ENCODE measurements around the gene TRPV5. TPM values are rescaled to one million over a fixed set of nuclear protein-coding genes. Genes with fewer than 3 reads are reported as not detected.

The TRPV5 gene
- total RNA-seq, 2 donors from 2014 or later = not detected

DNA sequence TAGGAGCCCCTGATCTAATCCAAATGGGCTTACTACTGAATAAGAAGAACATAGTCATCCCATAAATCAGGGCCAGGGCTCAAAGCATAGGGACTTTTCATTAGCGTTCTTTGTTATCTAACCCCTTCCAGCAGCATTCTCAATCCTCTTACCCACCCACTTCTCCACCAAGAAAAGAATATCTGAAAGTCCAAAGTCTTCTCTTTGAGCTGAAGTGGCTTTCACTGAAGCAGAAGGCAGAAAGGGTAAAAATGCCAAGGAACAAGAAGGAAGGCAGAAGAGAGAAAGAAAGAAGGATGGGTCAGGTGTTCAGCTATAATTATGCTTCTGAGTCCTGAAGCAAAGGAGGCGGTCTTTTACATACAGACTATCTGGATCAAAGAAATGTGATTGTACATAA is 10.2 kb downstream of the TRPV5 start:
- TF ChIP-seq, protein P1, sequence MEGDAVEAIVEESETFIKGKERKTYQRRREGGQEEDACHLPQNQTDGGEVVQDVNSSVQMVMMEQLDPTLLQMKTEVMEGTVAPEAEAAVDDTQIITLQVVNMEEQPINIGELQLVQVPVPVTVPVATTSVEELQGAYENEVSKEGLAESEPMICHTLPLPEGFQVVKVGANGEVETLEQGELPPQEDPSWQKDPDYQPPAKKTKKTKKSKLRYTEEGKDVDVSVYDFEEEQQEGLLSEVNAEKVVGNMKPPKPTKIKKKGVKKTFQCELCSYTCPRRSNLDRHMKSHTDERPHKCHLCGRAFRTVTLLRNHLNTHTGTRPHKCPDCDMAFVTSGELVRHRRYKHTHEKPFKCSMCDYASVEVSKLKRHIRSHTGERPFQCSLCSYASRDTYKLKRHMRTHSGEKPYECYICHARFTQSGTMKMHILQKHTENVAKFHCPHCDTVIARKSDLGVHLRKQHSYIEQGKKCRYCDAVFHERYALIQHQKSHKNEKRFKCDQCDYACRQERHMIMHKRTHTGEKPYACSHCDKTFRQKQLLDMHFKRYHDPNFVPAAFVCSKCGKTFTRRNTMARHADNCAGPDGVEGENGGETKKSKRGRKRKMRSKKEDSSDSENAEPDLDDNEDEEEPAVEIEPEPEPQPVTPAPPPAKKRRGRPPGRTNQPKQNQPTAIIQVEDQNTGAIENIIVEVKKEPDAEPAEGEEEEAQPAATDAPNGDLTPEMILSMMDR (IDR thresholded peaks at IDR 0.05) = no peak
- no peak overlapping the region for H3K4me3 ChIP-seq
- DNase-seq (ENCODE audit: low spot score) = no peak
- H3K4me1 ChIP-seq = no peaks in the 10 kb centered on the region
- H3K36me3 ChIP-seq = no peaks in the 10 kb centered on the region
- no peaks in the 10 kb centered on the region for H3K27me3 ChIP-seq
- H3K27ac ChIP-seq = no peak overlapping the region
- H3K9me3 ChIP-seq = no peaks in the 10 kb centered on the region

DNA sequence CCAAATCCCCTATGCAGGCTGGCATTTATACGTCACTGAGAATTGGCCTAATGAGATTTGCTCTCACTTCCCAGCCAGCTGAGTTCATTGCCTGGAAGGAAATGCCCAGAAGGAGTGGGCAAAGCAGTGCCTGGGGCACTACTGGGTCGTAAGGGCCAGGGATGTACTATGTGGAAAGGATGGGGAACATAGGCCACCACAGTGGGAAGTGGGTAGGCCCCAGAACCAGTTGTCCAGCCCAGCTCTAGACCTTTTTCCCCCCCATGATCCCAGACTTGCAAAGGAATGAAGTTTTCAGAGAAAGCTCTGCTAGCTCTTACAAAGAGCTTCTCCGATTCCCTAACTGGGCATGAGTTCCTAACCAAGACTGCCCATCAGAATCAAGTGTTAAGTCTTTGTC is 13.9 kb downstream of the TRPV5 start:
- no peak overlapping the region for H3K27ac ChIP-seq
- no peak for DNase-seq (ENCODE audit: low spot score)
- no peak overlapping the region for H3K4me3 ChIP-seq
- no peaks in the 10 kb centered on the region for H3K4me1 ChIP-seq
- H3K27me3 ChIP-seq = no peaks in the 10 kb centered on the region
- TF ChIP-seq, protein P1 (IDR thresholded peaks at IDR 0.05) = no peak
- H3K9me3 ChIP-seq = no peaks in the 10 kb centered on the region
- no peaks in the 10 kb centered on the region for H3K36me3 ChIP-seq

DNA sequence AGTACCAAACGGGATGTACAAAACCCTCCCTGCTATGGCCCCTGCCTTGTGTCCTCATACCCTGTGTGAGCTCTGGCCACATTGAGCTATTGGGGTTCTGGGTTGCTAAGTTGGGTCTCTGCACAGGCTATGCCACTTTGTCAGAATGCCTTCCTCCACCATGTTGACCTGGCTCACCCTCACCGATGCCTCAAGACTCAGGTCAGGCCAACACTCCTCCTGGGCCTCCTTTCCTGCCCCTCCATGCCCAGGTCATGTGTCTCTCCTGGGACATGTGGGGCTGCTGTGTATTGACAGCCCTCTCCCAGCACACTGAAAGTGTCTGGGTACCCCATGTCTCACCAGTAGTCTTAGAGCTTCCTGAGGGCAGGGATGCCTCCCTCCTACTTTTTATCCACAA is 14.6 kb downstream of the TRPV5 start:
- Histone ChIP-seq H3K36me3 (no peaks in the 10 kb centered on the region), H3K27ac (no peak overlapping the region), H3K4me3 (no peak overlapping the region), H3K4me1 (no peaks in the 10 kb centered on the region), H3K27me3 (no peaks in the 10 kb centered on the region), H3K9me3 (no peaks in the 10 kb centered on the region)
- DNase-seq (ENCODE audit: low spot score) = no peak
- TF ChIP-seq, protein P1 (IDR thresholded peaks at IDR 0.05) = no peak

DNA sequence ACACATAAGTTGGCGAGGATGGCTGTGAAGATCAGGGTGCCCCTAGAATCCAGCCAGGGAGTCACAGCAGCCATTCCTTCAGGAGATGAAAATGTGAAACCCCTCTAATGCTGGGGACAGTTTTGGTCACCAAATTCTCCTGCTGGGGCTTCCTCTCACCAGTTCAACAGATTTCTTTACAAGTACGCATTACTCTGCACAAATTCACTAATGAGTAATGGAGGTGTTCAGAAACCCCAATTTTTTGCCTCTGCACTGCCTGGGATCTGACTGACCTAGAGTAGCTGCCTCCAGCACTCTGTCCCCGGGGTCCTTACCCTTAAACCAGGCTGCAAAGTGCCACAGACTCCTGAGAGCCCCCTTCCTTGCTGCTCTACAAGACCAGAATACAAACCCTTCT is 16.1 kb downstream of the TRPV5 start:
- H3K27me3 ChIP-seq = no peaks in the 10 kb centered on the region
- H3K4me3 ChIP-seq = no peak overlapping the region
- no peak overlapping the region for H3K27ac ChIP-seq
- TF ChIP-seq, protein P1 (IDR thresholded peaks at IDR 0.05) = no peak
- H3K36me3 ChIP-seq = no peaks in the 10 kb centered on the region
- no peaks in the 10 kb centered on the region for H3K9me3 ChIP-seq
- DNase-seq (ENCODE audit: low spot score) = no peak
- H3K4me1 ChIP-seq = no peaks in the 10 kb centered on the region

DNA sequence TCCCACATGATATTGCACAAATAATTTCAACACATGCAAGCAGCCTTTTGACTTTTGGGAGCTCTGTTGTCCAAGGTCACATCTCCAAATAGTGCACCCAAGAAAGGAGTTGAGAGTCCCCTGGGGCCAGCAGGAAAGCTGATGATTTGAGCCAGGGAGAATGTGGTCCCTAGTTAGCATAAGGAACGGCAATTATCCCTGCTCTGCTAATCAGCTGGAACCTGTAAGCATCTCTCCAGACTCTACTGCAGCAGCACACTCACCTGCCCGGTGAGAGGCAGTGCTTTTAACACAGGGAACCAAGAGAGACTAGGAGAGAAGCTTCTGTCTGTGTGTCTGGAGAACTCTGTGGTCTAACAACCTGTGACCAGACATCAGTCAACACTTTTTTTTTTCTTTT is 17.0 kb downstream of the TRPV5 start:
- no peaks in the 10 kb centered on the region for H3K4me1 ChIP-seq
- no peak for DNase-seq (ENCODE audit: low spot score)
- H3K27me3 ChIP-seq = no peaks in the 10 kb centered on the region
- no peak overlapping the region for H3K4me3 ChIP-seq
- no peaks in the 10 kb centered on the region for H3K36me3 ChIP-seq
- TF ChIP-seq, protein P1 (IDR thresholded peaks at IDR 0.05) = no peak
- H3K9me3 ChIP-seq = no peaks in the 10 kb centered on the region
- no peak overlapping the region for H3K27ac ChIP-seq

DNA sequence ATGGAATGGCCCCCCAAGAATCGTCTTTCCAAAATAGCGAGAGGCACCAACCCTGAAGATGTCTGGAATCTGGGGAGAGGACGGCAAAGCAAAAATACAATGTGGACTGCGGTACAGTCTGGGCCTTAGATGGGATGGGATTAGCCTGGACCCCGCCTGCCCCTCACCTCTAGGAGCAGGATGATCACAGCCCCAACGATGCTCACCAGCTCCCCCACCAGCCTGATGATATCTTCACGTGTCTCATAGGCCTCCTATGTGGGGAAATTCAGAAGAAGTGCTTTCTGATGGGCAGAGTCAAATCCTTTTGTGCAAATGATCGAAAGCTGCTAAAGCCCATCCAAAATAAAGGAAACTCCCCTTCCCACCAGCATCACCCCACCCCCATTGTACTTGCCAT is 18.2 kb downstream of the TRPV5 start:
- no peak overlapping the region for H3K27ac ChIP-seq
- H3K4me1 ChIP-seq = no peaks in the 10 kb centered on the region
- no peaks in the 10 kb centered on the region for H3K36me3 ChIP-seq
- no peak for DNase-seq (ENCODE audit: low spot score)
- no peak overlapping the region for H3K4me3 ChIP-seq
- TF ChIP-seq, protein P1 (IDR thresholded peaks at IDR 0.05) = no peak
- H3K27me3 ChIP-seq = no peaks in the 10 kb centered on the region
- H3K9me3 ChIP-seq = no peaks in the 10 kb centered on the region
